Panc1 (cell line): ENCODE results near the gene DPAGT1. TPM values are rescaled to one million over a fixed set of nuclear protein-coding genes. Genes with fewer than 3 reads are reported as not detected.

Experiments used
- ATAC-seq: fragments of 200-7000 bp; cut with Tn5 transposase; 2 replicates; pipeline ENCODE4 v1.9.1; 2020; ENCODE audit warnings: mild to moderate bottlenecking, moderate library complexity
- BruUV-seq: library from RNA; stranded (reverse); fragments of 400-500 nt; replicated peaks from 2 replicates; lab custom pipeline; 2021; lab: Mats Ljungman, UMichigan
- CTCF ChIA-PET: fragments of 300-600 bp; sonication (Branson Sonifier 250); formaldehyde crosslinking; loops from one replicate; lab custom pipeline; 2022; ENCODE audit warnings: antibody characterized with exemption; lab: Charles Lee
- POLR2A ChIA-PET: fragments of 300-600 bp; sonication (Branson Sonifier 250); formaldehyde crosslinking; loops from one replicate; lab custom pipeline; 2022; ENCODE audit warnings: antibody characterized with exemption; lab: Charles Lee
- DNase-seq: peaks from one replicate; pipeline ENCODE4 v3.0.0-alpha.2; 2010; ENCODE audit warnings: low read depth, low spot score
- H3K27ac ChIP-seq: 2 replicates; pipeline ENCODE4 v1.5.1; 2011; ENCODE audit warnings: mild to moderate bottlenecking, low read length, inconsistent platforms
- H3K27me3 ChIP-seq: fragments of 200-500 bp; sonication (Bioruptor generic); 2 replicates; pipeline ENCODE4 v1.6.0; 2014; ENCODE audit warnings: low read length, inconsistent platforms; ENCODE audit not compliant: control insufficient read depth, insufficient read depth
- H3K36me3 ChIP-seq: fragments of 200-500 bp; sonication (Bioruptor generic); 2 replicates; pipeline ENCODE4 v1.5.1; 2014; ENCODE audit warnings: inconsistent platforms, mild to moderate bottlenecking, low read length, moderate library complexity; ENCODE audit not compliant: control insufficient read depth, insufficient read depth
- H3K4me1 ChIP-seq: 2 replicates; pipeline ENCODE4 v1.5.1; 2011; ENCODE audit warnings: inconsistent platforms, mild to moderate bottlenecking, low read length, moderate library complexity; ENCODE audit not compliant: control insufficient read depth, insufficient read depth
- H3K4me3 ChIP-seq, 2 experiments: 2 replicates each; pipeline ENCODE4 v1.5.1; 2011 to 2012; ENCODE audit warnings: low read depth in 2 of 2, low read length in 2 of 2, mild to moderate bottlenecking in 2 of 2, inconsistent platforms in 1 of 2, moderate library complexity in 1 of 2
- H3K9me3 ChIP-seq: fragments of 200-500 bp; sonication (Bioruptor generic); 2 replicates; pipeline ENCODE4 v1.5.1; 2014; ENCODE audit warnings: low read depth, mild to moderate bottlenecking, inconsistent platforms, low read length, moderate library complexity; ENCODE audit not compliant: control insufficient read depth, insufficient read depth
- POLR2AphosphoS5 ChIP-seq: IDR thresholded peaks from 2 replicates; pipeline ENCODE4 v1.6.1; 2012; ENCODE audit warnings: mild to moderate bottlenecking, low read depth, low read length, moderate library complexity
- REST ChIP-seq, 2 experiments: IDR thresholded peaks; 2 replicates each; pipeline ENCODE4 v1.6.1; 2011 to 2012; ENCODE audit warnings: low read depth in 2 of 2, control low read depth in 1 of 2, low read length in 1 of 2, mild to moderate bottlenecking in 1 of 2, moderate library complexity in 1 of 2; ENCODE audit not compliant: insufficient read depth in 1 of 2
- SIN3A ChIP-seq: IDR thresholded peaks from 2 replicates; pipeline ENCODE4 v1.6.1; 2012; ENCODE audit warnings: low read depth, mild to moderate bottlenecking, low read length, moderate library complexity, borderline replicate concordance; ENCODE audit not compliant: insufficient read depth
- TCF7L2 ChIP-seq: IDR thresholded peaks from 2 replicates; pipeline ENCODE4 v1.6.1; 2011; ENCODE audit warnings: mild to moderate bottlenecking, low read depth, low read length, inconsistent platforms
- in situ Hi-C: cut with HindIII; loops from 2 replicates; pipeline ENCODE4 v1.10.0; 2016; ENCODE audit warnings: low sequenced_read_pairs, low pct_unique_long_range_greater_than_20kb
- intact Hi-C: fragments of 100-400 bp; cut with micrococcal nuclease; formaldehyde crosslinking; loops from one replicate; pipeline ENCODE4 v1.10.0; 2022; ENCODE audit not compliant: unreplicated experiment
- total RNA-seq: library from RNA; stranded (reverse); gene quantifications from one replicate; pipeline ENCODE4 v1.2.1, GENCODE V29; 2021; ENCODE audit not compliant: unreplicated experiment
- TF ChIP-seq, protein P1 (sequence below): fragments of 450-650 bp; IDR thresholded peaks from 2 replicates; pipeline ENCODE4 v1.5.1; 2017; ENCODE audit warnings: mild to moderate bottlenecking

DPAGT1 gene
- total RNA-seq, 1 experiment from 2014 or later, result 72.1 TPM

DNA sequence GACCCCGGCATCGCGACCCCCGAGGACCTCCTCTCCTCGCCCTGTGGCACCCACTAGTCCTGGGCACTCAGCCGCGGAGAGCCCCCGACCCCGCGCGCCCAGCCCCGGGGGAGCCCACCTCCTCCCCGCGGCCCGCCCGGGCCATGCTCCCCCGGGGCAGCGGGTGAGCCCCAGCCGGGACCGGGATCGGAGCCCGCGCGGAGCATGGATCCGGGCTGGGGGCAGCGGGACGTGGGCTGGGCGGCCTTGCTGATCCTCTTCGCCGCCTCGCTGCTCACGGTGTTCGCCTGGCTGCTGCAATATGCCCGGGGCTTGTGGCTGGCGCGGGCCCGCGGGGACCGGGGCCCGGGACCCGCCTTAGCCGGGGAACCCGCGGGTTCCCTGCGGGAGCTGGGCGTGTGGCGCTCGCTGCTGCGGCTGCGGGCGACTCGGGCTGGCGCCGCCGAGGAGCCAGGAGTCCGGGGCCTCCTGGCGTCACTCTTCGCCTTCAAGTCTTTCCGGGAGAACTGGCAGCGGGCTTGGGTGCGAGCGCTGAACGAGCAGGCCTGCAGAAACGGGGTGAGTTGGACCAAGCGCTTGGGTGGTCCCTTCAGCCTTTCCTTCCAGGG lies 6.0 kb upstream of the DPAGT1 start:
- Histone ChIP-seq H3K4me1 (peaks cover 27% of the 10 kb centered on the region), H3K27me3 (no peaks in the 10 kb centered on the region), H3K4me3 (peak overlapping the region; percentile 75 to 92), H3K36me3 (no peaks in the 10 kb centered on the region), H3K27ac (peak overlapping the region; percentile 49), H3K9me3 (no peaks in the 10 kb centered on the region)
- intact Hi-C loops (no loop called here), in situ Hi-C loops (no loop called here)
- TF ChIP-seq SIN3A, result no peak
- no peak for TF ChIP-seq POLR2AphosphoS5
- no peak for TF ChIP-seq REST (IDR thresholded peaks at IDR 0.05; ENCODE audit: insufficient read depth in 1 of 2, low read depth in 2 of 2, low read length in 1 of 2)
- TF ChIP-seq, protein P1, sequence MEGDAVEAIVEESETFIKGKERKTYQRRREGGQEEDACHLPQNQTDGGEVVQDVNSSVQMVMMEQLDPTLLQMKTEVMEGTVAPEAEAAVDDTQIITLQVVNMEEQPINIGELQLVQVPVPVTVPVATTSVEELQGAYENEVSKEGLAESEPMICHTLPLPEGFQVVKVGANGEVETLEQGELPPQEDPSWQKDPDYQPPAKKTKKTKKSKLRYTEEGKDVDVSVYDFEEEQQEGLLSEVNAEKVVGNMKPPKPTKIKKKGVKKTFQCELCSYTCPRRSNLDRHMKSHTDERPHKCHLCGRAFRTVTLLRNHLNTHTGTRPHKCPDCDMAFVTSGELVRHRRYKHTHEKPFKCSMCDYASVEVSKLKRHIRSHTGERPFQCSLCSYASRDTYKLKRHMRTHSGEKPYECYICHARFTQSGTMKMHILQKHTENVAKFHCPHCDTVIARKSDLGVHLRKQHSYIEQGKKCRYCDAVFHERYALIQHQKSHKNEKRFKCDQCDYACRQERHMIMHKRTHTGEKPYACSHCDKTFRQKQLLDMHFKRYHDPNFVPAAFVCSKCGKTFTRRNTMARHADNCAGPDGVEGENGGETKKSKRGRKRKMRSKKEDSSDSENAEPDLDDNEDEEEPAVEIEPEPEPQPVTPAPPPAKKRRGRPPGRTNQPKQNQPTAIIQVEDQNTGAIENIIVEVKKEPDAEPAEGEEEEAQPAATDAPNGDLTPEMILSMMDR, result no peak
- TF ChIP-seq TCF7L2, result no peak
- ATAC-seq, result peak; percentile 54
- no peak for DNase-seq
- ChIA-PET CTCF (no interaction called here), POLR2A (interaction anchor here (0.6 to 0.9 kb wide), 2 partner anchors 13 to 274 kb away, joined by 3 to 13 read pairs; partner anchors contain the start of gene USP2)
- BruUV-seq, result no TSS peak

DNA sequence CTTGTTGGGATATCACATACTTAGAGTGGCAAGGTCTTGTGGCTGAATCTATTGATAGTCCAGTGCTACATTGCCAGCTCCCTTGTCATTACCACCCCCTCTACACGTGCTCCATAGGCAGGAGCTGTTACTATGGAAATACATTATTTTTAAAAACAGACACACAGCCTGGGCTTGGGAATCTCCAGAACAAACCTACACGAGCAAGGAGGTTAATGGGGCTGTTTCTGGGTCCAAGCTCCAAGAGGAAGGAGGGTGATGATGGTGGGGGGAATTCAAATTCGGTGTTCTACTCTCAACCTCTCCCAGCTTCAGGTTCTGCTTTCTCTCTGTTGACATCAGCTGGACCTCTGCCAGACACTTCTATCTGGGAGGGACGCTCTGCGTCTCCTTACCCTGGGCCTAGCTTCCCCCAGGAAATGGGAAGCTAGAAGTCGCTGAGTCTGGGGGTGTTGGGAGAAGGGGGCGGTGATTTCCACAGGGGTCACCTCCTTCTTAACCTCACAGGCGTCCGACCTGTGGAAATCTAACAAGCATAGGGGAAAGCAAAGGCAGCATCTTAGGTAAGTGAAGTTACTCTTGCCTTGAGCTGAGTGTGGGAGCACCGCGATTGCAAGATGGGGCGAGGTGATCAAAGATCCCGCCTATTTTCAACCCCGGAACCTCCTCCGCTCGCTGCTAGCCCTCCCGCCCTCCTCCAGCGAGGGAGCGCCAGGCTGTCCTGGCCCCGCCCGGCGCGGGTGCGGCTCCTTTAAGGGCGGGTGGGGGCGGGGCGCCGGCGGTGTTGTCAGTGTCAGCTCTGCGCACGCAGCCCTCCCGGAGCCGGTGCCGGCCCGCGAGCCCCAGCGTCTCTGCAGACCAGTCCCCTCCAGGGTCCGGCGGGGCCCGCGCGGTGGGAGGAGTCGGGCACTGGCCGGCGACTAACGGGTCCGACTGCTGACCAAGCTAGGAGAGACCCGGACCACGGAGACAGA lies 5.2 kb upstream of the DPAGT1 start, which contains the start of gene C2CD2L:
Gene C2CD2L (plus strand): TSS at position 781 of the 974 bp plus-strand sequence. CDS start 398 bp downstream, outside the sequence.
- peaks cover 27% of the 10 kb centered on the region for H3K4me1 ChIP-seq
- H3K36me3 ChIP-seq, result no peaks in the 10 kb centered on the region
- TF ChIP-seq REST (IDR thresholded peaks at IDR 0.05; ENCODE audit: insufficient read depth in 1 of 2, low read depth in 2 of 2, low read length in 1 of 2), result no peak
- TF ChIP-seq TCF7L2, result peak; percentile 92
- TF ChIP-seq SIN3A, result peak; percentile 97
- TF ChIP-seq POLR2AphosphoS5, result no peak
- TF ChIP-seq, protein P1, result no peak
- no peaks in the 10 kb centered on the region for H3K27me3 ChIP-seq
- peak within 1 kb of the TSS; percentile 78 for H3K27ac ChIP-seq
- in situ Hi-C loops (no loop called here), intact Hi-C loops (no loop called here)
- ChIA-PET POLR2A (interaction anchor here (0.6 to 1.1 kb wide), 5 partner anchors 15 to 274 kb away, joined by 3 to 13 read pairs (median 3); partner anchors contain the start of genes HINFP and USP2), CTCF (no interaction called here)
- H3K4me3 ChIP-seq, result peak within 1 kb of the TSS; percentile 75 to 92
- DNase-seq (no peak), ATAC-seq (peak; percentile 92)
- no peaks in the 10 kb centered on the region for H3K9me3 ChIP-seq
- BruUV-seq, result no TSS peak
